Esophagus muscularis mucosa (tissue), 4 donors: ENCODE data around the gene SIVA1. TPM values are rescaled to one million over a fixed set of nuclear protein-coding genes. Genes with fewer than 3 reads are reported as not detected.

ENCODE experiments used
- DNase-seq: peaks from one replicate; pipeline ENCODE4 v3.0.0-alpha.2; 2017; ENCODE audit errors: extremely low spot score
- H3K27ac ChIP-seq, 4 donors: fragments of 200-600 bp; sonication (generic); replicated peaks in 1 of 4; 1 replicate in 3 of 4; 2 replicates in 1 of 4; pipeline ENCODE4 v1.5.1; 2016 to 2019; ENCODE audit warnings: mild to moderate bottlenecking in 1 of 4
- H3K27me3 ChIP-seq, 4 donors: fragments of 200-600 bp; sonication (generic); one replicate each; pipeline versions ENCODE4 v1.5.1 to v1.6.0; 2016 to 2019
- H3K36me3 ChIP-seq, 4 donors: fragments of 200-600 bp; sonication (generic); one replicate each; pipeline ENCODE4 v1.5.1; 2016 to 2019
- H3K4me1 ChIP-seq, 4 donors: fragments of 200-600 bp; sonication (generic); one replicate each; pipeline ENCODE4 v1.5.1; 2016 to 2019
- H3K4me3 ChIP-seq, 4 donors: fragments of 200-600 bp; sonication (generic); 1 replicate in 2 of 4; 2 replicates in 2 of 4; pipeline ENCODE4 v1.5.1; 2016 to 2019; ENCODE audit warnings: mild to moderate bottlenecking in 4 of 4, moderate library complexity in 1 of 4
- H3K9me3 ChIP-seq, 4 donors: fragments of 200-600 bp; sonication (generic); 1 replicate in 3 of 4; 2 replicates in 1 of 4; pipeline ENCODE4 v1.5.1; 2016 to 2019
- EP300 ChIP-seq: sonication (generic); formaldehyde crosslinking; IDR thresholded peaks from one replicate; pipeline ENCODE4 v1.6.1; 2017; ENCODE audit warnings: antibody characterized with exemption
- POLR2A ChIP-seq: fragments of 450-650 bp; IDR thresholded peaks from one replicate; pipeline ENCODE4 v1.6.1; 2017; ENCODE audit warnings: antibody characterized with exemption, moderate library complexity, mild to moderate bottlenecking, low read depth
- POLR2AphosphoS5 ChIP-seq, 2 donors: sonication (generic); formaldehyde crosslinking; IDR thresholded peaks; one replicate each; pipeline ENCODE4 v1.6.1; 2017; ENCODE audit warnings: antibody characterized with exemption in 2 of 2
- WGBS: methylation state at CpG from one replicate; pipeline ENCODE4 v1.1.5; 2018; 5-methylcytosine and 5-hydroxymethylcytosine counted together
- intact Hi-C: fragments of 100-400 bp; cut with DNase I; formaldehyde crosslinking; loops from one replicate; pipeline ENCODE4 v1.15.1; 2023
- total RNA-seq, 4 donors: library from RNA; depleted of rRNA; stranded (reverse); fragments of >200 nt; gene quantifications; one replicate each; pipeline versions ENCODE4 v1.1.0 to v1.2.1, GENCODE V29; 2016
- TF ChIP-seq, protein P1 (sequence below), 3 experiments: fragments of 200-600 bp in 2 of 3; fragments of 450-650 bp in 1 of 3; sonication (generic) in 2 of 3; IDR thresholded peaks; one replicate each; pipeline ENCODE4 v1.5.1; 2017 to 2019; ENCODE audit warnings: antibody characterized with exemption in 3 of 3, mild to moderate bottlenecking in 2 of 3, moderate library complexity in 1 of 3

The SIVA1 gene
- total RNA-seq, 4 donors from 2014 or later = 207 to 324 (median 290) TPM

- H3K27me3 ChIP-seq = no peaks in the 10 kb centered on the region
- WGBS = 72% methylated on average over 34 of the region's 90 CpGs
- peak overlapping the region; percentile 83 to 95 (median 88) for H3K27ac ChIP-seq
- intact Hi-C loops = no loop called here
- TF ChIP-seq EP300 = no peak
- no peak for TF ChIP-seq POLR2A
- TF ChIP-seq POLR2AphosphoS5 (IDR thresholded peaks at IDR 0.05) = no peak
- TF ChIP-seq, protein P1, sequence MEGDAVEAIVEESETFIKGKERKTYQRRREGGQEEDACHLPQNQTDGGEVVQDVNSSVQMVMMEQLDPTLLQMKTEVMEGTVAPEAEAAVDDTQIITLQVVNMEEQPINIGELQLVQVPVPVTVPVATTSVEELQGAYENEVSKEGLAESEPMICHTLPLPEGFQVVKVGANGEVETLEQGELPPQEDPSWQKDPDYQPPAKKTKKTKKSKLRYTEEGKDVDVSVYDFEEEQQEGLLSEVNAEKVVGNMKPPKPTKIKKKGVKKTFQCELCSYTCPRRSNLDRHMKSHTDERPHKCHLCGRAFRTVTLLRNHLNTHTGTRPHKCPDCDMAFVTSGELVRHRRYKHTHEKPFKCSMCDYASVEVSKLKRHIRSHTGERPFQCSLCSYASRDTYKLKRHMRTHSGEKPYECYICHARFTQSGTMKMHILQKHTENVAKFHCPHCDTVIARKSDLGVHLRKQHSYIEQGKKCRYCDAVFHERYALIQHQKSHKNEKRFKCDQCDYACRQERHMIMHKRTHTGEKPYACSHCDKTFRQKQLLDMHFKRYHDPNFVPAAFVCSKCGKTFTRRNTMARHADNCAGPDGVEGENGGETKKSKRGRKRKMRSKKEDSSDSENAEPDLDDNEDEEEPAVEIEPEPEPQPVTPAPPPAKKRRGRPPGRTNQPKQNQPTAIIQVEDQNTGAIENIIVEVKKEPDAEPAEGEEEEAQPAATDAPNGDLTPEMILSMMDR (IDR thresholded peaks at IDR 0.05) = no peak
- H3K4me1 ChIP-seq = peaks cover 23 to 63% (median 57%) of the 10 kb centered on the region in 4 donors
- peaks cover 13 to 17% (median 15%) of the 10 kb centered on the region in 4 donors for H3K36me3 ChIP-seq
- H3K4me3 ChIP-seq = peak overlapping the region; percentile 77 to 99 (median 86)
- DNase-seq = no peak
- no peaks in the 10 kb centered on the region for H3K9me3 ChIP-seq
Measured at GRCh38 chr14:104751539-104752422, 1.2 kb upstream of the SIVA1 start.

DNA sequence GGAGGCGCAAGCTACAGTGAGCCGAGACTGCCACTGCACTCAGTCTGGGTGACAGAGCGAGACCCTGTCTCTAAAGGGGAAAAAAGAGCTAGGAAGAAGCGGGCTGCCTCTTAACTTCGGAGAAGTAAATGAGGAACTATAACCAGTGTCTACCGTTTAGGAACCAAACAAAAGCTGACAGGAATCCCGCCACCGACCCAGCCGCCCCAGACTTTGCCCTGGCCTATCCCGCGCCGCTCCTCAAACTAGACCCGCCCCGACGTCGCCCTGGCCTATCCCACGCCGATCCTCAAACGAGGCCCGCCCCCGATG is 568 bp upstream of the SIVA1 start:
- peak overlapping the region; percentile 77 to 99 (median 86) for H3K4me3 ChIP-seq
- H3K36me3 ChIP-seq = peaks cover 17 to 23% (median 21%) of the 10 kb centered on the region in 4 donors
- TF ChIP-seq POLR2A = no peak
- TF ChIP-seq, protein P1 (IDR thresholded peaks at IDR 0.05) = no peak
- no peak for TF ChIP-seq EP300
- no peaks in the 10 kb centered on the region for H3K27me3 ChIP-seq
- peaks cover 23 to 57% (median 52%) of the 10 kb centered on the region in 4 donors for H3K4me1 ChIP-seq
- intact Hi-C loops = no loop called here
- DNase-seq = no peak
- H3K27ac ChIP-seq = peak overlapping the region; percentile 83 to 95 (median 88)
- no peaks in the 10 kb centered on the region for H3K9me3 ChIP-seq
- 3% methylated on average over 21 of the region's 21 CpGs for WGBS

DNA sequence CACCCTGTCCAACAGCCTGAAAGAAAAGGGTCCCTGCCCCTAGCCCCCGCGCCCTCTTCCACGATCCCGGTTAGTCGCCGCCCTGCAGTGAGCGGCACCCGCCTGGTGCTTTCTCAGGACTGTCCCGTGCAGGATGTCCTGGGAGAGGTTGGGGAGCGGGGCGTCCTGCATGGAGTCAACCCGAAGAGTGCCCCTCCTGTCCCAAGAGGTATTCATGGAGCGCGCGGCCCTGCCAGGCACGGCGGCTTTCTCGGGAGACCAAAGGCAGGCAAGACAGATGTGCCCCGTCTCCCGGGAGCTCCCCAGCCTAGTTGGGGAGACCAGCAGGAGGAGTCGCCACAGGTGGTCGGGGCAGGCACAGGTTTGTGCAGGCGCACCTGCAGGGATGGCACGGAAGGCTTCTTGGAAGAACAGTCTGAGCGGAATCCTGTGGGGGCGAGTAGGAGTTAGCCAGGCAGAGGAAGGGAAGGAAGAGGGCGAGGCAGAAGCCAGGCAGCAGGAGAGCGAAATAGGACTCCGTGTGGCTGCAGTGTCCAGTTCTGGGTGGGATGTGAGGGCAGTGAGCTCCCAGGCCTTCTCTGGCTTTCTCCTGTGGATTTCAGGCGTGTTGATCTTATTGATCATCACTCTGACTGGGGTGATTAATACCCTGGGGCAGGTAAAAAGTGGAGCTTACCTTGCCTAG is 723 bp downstream of the SIVA1 start:
- peak overlapping the region; percentile 83 to 95 (median 88) for H3K27ac ChIP-seq
- H3K36me3 ChIP-seq = peaks cover 29 to 36% (median 33%) of the 10 kb centered on the region in 4 donors
- no peaks in the 10 kb centered on the region for H3K9me3 ChIP-seq
- DNase-seq = no peak
- peak overlapping the region; percentile 77 to 99 (median 86) for H3K4me3 ChIP-seq
- intact Hi-C loops = no loop called here
- peaks cover 23 to 46% (median 42%) of the 10 kb centered on the region in 4 donors for H3K4me1 ChIP-seq
- no peak for TF ChIP-seq POLR2AphosphoS5 (IDR thresholded peaks at IDR 0.05)
- no peaks in the 10 kb centered on the region for H3K27me3 ChIP-seq
- 3% methylated on average over 9 of the region's 30 CpGs for WGBS

- intact Hi-C loops = no loop called here
- H3K36me3 ChIP-seq = peaks cover 31 to 43% (median 39%) of the 10 kb centered on the region in 4 donors
- H3K4me1 ChIP-seq = peaks cover 23 to 44% (median 39%) of the 10 kb centered on the region in 4 donors
- peak overlapping the region; percentile 77 to 99 (median 86) for H3K4me3 ChIP-seq
- no peaks in the 10 kb centered on the region for H3K9me3 ChIP-seq
- DNase-seq = no peak
- H3K27ac ChIP-seq = peak overlapping the region in 3 of 4 donors; percentile 85 to 95 (median 92)
- H3K27me3 ChIP-seq = no peaks in the 10 kb centered on the region
- 61% methylated on average over 12 of the region's 13 CpGs for WGBS
- TF ChIP-seq, protein P1 (IDR thresholded peaks at IDR 0.05) = no peak
- TF ChIP-seq EP300 = no peak
- no peak for TF ChIP-seq POLR2A
Measured at GRCh38 chr14:104754213-104754851, 1.4 kb downstream of the SIVA1 start.

GRCh38 chr14:104755621-104756020 is 2.7 kb downstream of the SIVA1 start:
- H3K4me3 ChIP-seq = no peak overlapping the region
- WGBS = 76% methylated on average over 7 of the region's 11 CpGs
- intact Hi-C loops = no loop called here
- peaks cover 23 to 51% (median 44%) of the 10 kb centered on the region in 4 donors for H3K4me1 ChIP-seq
- no peaks in the 10 kb centered on the region for H3K27me3 ChIP-seq
- no peak overlapping the region for H3K27ac ChIP-seq
- TF ChIP-seq POLR2A = no peak
- TF ChIP-seq, protein P1 (IDR thresholded peaks at IDR 0.05) = no peak
- TF ChIP-seq POLR2AphosphoS5 (IDR thresholded peaks at IDR 0.05) = no peak
- TF ChIP-seq EP300 = no peak
- H3K36me3 ChIP-seq = peaks cover 38 to 55% (median 52%) of the 10 kb centered on the region in 4 donors
- no peaks in the 10 kb centered on the region for H3K9me3 ChIP-seq
- DNase-seq = no peak
